Psoas muscle (tissue), 8 donors: ENCODE measurements around the gene FAM204A. TPM values are rescaled to one million over a fixed set of nuclear protein-coding genes. Genes with fewer than 3 reads are reported as not detected.
A peak's percentile ranks its signal among the peaks of the same experiment; 100 is the strongest.

ENCODE experiments used
- ATAC-seq, 4 donors: fragments of 200-7000 bp; cut with Tn5 transposase; one replicate each; pipeline ENCODE4 v1.9.1; 2020; ENCODE audit warnings: moderate library complexity in 3 of 4, mild to moderate bottlenecking in 2 of 4
- DNase-seq, 2 donors: peaks; one replicate each; pipeline ENCODE4 v3.0.0-alpha.2; 2020
- H3K27ac ChIP-seq: fragments of 200-600 bp; one replicate; pipeline ENCODE4 v1.8.0; 2022
- H3K27me3 ChIP-seq, 3 donors: fragments of 200-600 bp in 1 of 3; one replicate each; pipeline versions ENCODE4 v1.6.1 to v1.8.0; 2013 to 2022; ENCODE audit warnings: low read length in 2 of 3, mild to moderate bottlenecking in 2 of 3, moderate library complexity in 1 of 3; ENCODE audit not compliant: insufficient read depth in 3 of 3
- H3K36me3 ChIP-seq, 2 donors: fragments of 200-600 bp in 1 of 2; one replicate each; pipeline versions ENCODE4 v1.6.1 to v1.8.0; 2013 to 2022; ENCODE audit warnings: low read depth in 1 of 2, mild to moderate bottlenecking in 1 of 2, moderate library complexity in 1 of 2; ENCODE audit not compliant: insufficient read depth in 1 of 2
- H3K4me1 ChIP-seq: fragments of 200-600 bp; one replicate; pipeline ENCODE4 v1.8.0; 2022
- H3K4me3 ChIP-seq: fragments of 200-600 bp; one replicate; pipeline ENCODE4 v1.8.0; 2022; ENCODE audit warnings: mild to moderate bottlenecking
- H3K9me3 ChIP-seq: fragments of 200-600 bp; one replicate; pipeline ENCODE4 v1.8.0; 2022
- CTCF ChIP-seq: fragments of 200-600 bp; IDR thresholded peaks from one replicate; pipeline ENCODE4 v1.8.0; 2022; ENCODE audit warnings: antibody characterized with exemption
- WGBS, 3 donors: extraction: QIAGEN DNeasy Blood & Tissue Kit; methylation state at CpG; one replicate each; pipeline versions ENCODE4 v1.1.6 to v1.1.7; 2013; 5-methylcytosine and 5-hydroxymethylcytosine counted together
- intact Hi-C, 2 donors: fragments of 100-400 bp; cut with DNase I; formaldehyde crosslinking; loops; one replicate each; pipeline versions ENCODE4 v1.11.0 to v1.14.2; 2022
- long read RNA-seq, 2 donors: library from polyadenylated mRNA; unstranded; transcript quantifications; one replicate each; pipeline ENCODE4 v2.0.0, GENCODE V29; 2021
- polyA plus RNA-seq, 3 donors: library from polyadenylated mRNA; stranded (reverse); fragments of 200-250 nt; gene quantifications; one replicate each; pipeline ENCODE4 v1.2.3, GENCODE V29; 2013
- total RNA-seq, 4 donors: library from RNA; stranded (reverse); fragmentation: NEBNext Ultra II Directional in 2 of 4; extraction: Animal tissue kit (Norgen Biotek cat#: 25700) in 2 of 4; gene quantifications; one replicate each; pipeline versions ENCODE4 v1.2.1 to v1.2.4, GENCODE V29; 2021 to 2023
- donor health status: healthy with polysubstance abuse.
- donor health status: DM: no; HTN: no; CAD: no; lungs with moderate emphysema.
- donor health status: Bipolar disorder and iron deficiency.
- donor health status: healthy.
- donor health status: DM: yes; HTN: yes; CAD: no.
- donor health status: DM: no; HTN: no; CAD: no.
- donor health status: DM: no; HTN: no; CAD: no.
- donor health status: DM: yes; HTN: yes; CAD: no.

Gene FAM204A
- total RNA-seq (10 to 100 TPM; 45.3 to 75.9 (median 61.1) TPM), polyA plus RNA-seq (100 to 1,000 TPM in 1 of 3 donors, 10 to 100 TPM in 2; 30.0 to 127 (median 59.8) TPM)
- long read RNA-seq, donor 1, full-length matches to known transcripts: 10 of 15 reads
- long read RNA-seq, donor 1, partial matches to known transcripts: 1 of 15 reads
- long read RNA-seq, donor 1, other reads (novel, unspliced or antisense): 4 of 15 reads
- long read RNA-seq, donor 2, full-length matches to known transcripts: 36 of 51 reads
- long read RNA-seq, donor 2, partial matches to known transcripts: 8 of 51 reads
- long read RNA-seq, donor 2, other reads (novel, unspliced or antisense): 7 of 51 reads

- Histone ChIP-seq H3K4me1 (peaks cover 42% of the 10 kb centered on the region), H3K27me3 (no peaks in the 10 kb centered on the region), H3K4me3 (peak within 1 kb of the TSS; percentile 78), H3K36me3 (peaks cover 0 to 3% of the 10 kb centered on the region in 2 donors), H3K27ac (peak within 1 kb of the TSS; percentile 88), H3K9me3 (no peaks in the 10 kb centered on the region)
- WGBS, 3 donors: 0 to 1% (median 0%) methylated on average over 38 to 45 of the region's 45 CpGs
- ATAC-seq (peak; percentile 97 to 99 (median 98)), DNase-seq (peak; percentile 92 to 96)
- intact Hi-C loops: loop anchor here in 1 of 2 donors (5.0 kb wide), 1 partner anchor 295 kb away; the partner anchor contains the start of gene RAB11FIP2
- TF ChIP-seq CTCF: no peak
These were observed at the start of gene FAM204A for GRCh38 chr10:118341791-118342637. TSS of gene FAM204A (minus strand) at chr10:118342324. CDS start at chr10:118336415, 5,909 bp downstream.

GRCh38 chr10:118383699-118384098, 41.6 kb upstream of the FAM204A start:
- Histone ChIP-seq H3K9me3 (no peaks in the 10 kb centered on the region), H3K4me3 (no peak overlapping the region), H3K27me3 (peaks cover 0 to 5% (median 2%) of the 10 kb centered on the region in 3 donors), H3K4me1 (no peaks in the 10 kb centered on the region), H3K36me3 (no peaks in the 10 kb centered on the region), H3K27ac (no peak overlapping the region)
- no peak for TF ChIP-seq CTCF
- DNase-seq (no peak), ATAC-seq (no peak)
- WGBS, 3 donors: 84 to 96% (median 90%) methylated on average over 1 of the region's 1 CpG
- intact Hi-C loops: no loop called here

- intact Hi-C loops: no loop called here
- ATAC-seq: no peak
- H3K4me1 ChIP-seq: no peaks in the 10 kb centered on the region
These were observed 41.1 kb upstream of the FAM204A start for GRCh38 chr10:118383063-118383689.

GRCh38 chr10:118374404-118374803, 32.3 kb upstream of the FAM204A start:
- DNase-seq: no peak

More at GRCh38 chr10:118383063-118383689, 41.1 kb upstream of the FAM204A start:
- WGBS, 3 donors: 72 to 77% (median 74%) methylated on average over 4 of the region's 4 CpGs
- TF ChIP-seq CTCF: no peak
- Histone ChIP-seq H3K4me3 (no peak overlapping the region), H3K27ac (no peak overlapping the region), H3K27me3 (peaks cover 0 to 5% (median 2%) of the 10 kb centered on the region in 3 donors), H3K9me3 (no peaks in the 10 kb centered on the region), H3K36me3 (no peaks in the 10 kb centered on the region)
- DNase-seq: no peak

More at GRCh38 chr10:118374404-118374803, 32.3 kb upstream of the FAM204A start:
- Histone ChIP-seq H3K27ac (no peak overlapping the region), H3K36me3 (no peaks in the 10 kb centered on the region), H3K4me1 (no peaks in the 10 kb centered on the region), H3K4me3 (no peak overlapping the region), H3K9me3 (no peaks in the 10 kb centered on the region), H3K27me3 (peaks cover 0 to 2% (median 0%) of the 10 kb centered on the region in 3 donors)
- no peak for TF ChIP-seq CTCF
- ATAC-seq: no peak
- intact Hi-C loops: no loop called here
